Measurements from ENCODE around the gene CHMP1B. TPM values are rescaled to one million over a fixed set of nuclear protein-coding genes. Genes with fewer than 3 reads are reported as not detected.

Gene CHMP1B
- polyA plus RNA-seq, 1 experiment = 32.6 TPM

- ChIA-PET CTCF (interaction anchor here (0.7 to 0.9 kb wide), 2 partner anchors 99 to 894 kb away, joined by 3 read pairs; no protein-coding TSS in a partner anchor), POLR2A (no interaction called here)
- no peak overlapping the region for H3K4me3 ChIP-seq (ENCODE audit: low read depth, low read length)
- H3K27me3 ChIP-seq (ENCODE audit: control insufficient read depth, insufficient read depth, low read length) = no peaks in the 10 kb centered on the region
- DNase-seq (ENCODE audit: low read depth, low spot score) = no peak
- H3K27ac ChIP-seq (ENCODE audit: low read depth, low read length) = no peak overlapping the region
- H3K9me3 ChIP-seq (ENCODE audit: control insufficient read depth, insufficient read depth, low read length) = no peaks in the 10 kb centered on the region
- TF ChIP-seq CTCF (IDR thresholded peaks at IDR 0.05; ENCODE audit: low read depth, low read length) = no peak
Observed at GRCh38 chr18:11831921-11832320, 19.3 kb upstream of the CHMP1B start.

GRCh38 chr18:11834772-11835171 is 16.4 kb upstream of the CHMP1B start:
- Histone ChIP-seq H3K4me3 (ENCODE audit: low read depth, low read length) (no peak overlapping the region), H3K27ac (ENCODE audit: low read depth, low read length) (no peak overlapping the region), H3K9me3 (ENCODE audit: control insufficient read depth, insufficient read depth, low read length) (no peaks in the 10 kb centered on the region), H3K27me3 (ENCODE audit: control insufficient read depth, insufficient read depth, low read length) (no peaks in the 10 kb centered on the region)
- ChIA-PET POLR2A (no interaction called here), CTCF (interaction anchor here (0.6 to 0.7 kb wide), 2 partner anchors 20 to 102 kb away, joined by 3 to 8 read pairs; no protein-coding TSS in a partner anchor)
- no peak for DNase-seq (ENCODE audit: low read depth, low spot score)
- TF ChIP-seq CTCF (IDR thresholded peaks at IDR 0.05; ENCODE audit: low read depth, low read length) = no peak

GRCh38 chr18:11839556-11839955 is 11.7 kb upstream of the CHMP1B start:
- no peaks in the 10 kb centered on the region for H3K9me3 ChIP-seq (ENCODE audit: control insufficient read depth, insufficient read depth, low read length)
- TF ChIP-seq CTCF (IDR thresholded peaks at IDR 0.05; ENCODE audit: low read depth, low read length) = no peak
- H3K27me3 ChIP-seq (ENCODE audit: control insufficient read depth, insufficient read depth, low read length) = no peaks in the 10 kb centered on the region
- DNase-seq (ENCODE audit: low read depth, low spot score) = no peak
- H3K4me3 ChIP-seq (ENCODE audit: low read depth, low read length) = no peak overlapping the region
- ChIA-PET POLR2A (no interaction called here), CTCF (interaction anchor here (0.9 to 1.1 kb wide), 2 partner anchors 107 to 110 kb away, joined by 3 to 5 read pairs; no protein-coding TSS in a partner anchor)
- H3K27ac ChIP-seq (ENCODE audit: low read depth, low read length) = no peak overlapping the region

- no peak overlapping the region for H3K4me3 ChIP-seq (ENCODE audit: low read depth, low read length)
- H3K9me3 ChIP-seq (ENCODE audit: control insufficient read depth, insufficient read depth, low read length) = no peaks in the 10 kb centered on the region
- H3K27ac ChIP-seq (ENCODE audit: low read depth, low read length) = no peak overlapping the region
- TF ChIP-seq CTCF (IDR thresholded peaks at IDR 0.05; ENCODE audit: low read depth, low read length) = no peak
- DNase-seq (ENCODE audit: low read depth, low spot score) = no peak
- ChIA-PET CTCF (interaction anchor here (0.9 to 1.1 kb wide), 2 partner anchors 108 to 111 kb away, joined by 3 to 5 read pairs; no protein-coding TSS in a partner anchor), POLR2A (no interaction called here)
- no peaks in the 10 kb centered on the region for H3K27me3 ChIP-seq (ENCODE audit: control insufficient read depth, insufficient read depth, low read length)
Observed at GRCh38 chr18:11840493-11840892, 10.7 kb upstream of the CHMP1B start.

GRCh38 chr18:11842562-11842961 is 8.7 kb upstream of the CHMP1B start:
- H3K27ac ChIP-seq (ENCODE audit: low read depth, low read length) = no peak overlapping the region
- TF ChIP-seq CTCF (IDR thresholded peaks at IDR 0.05; ENCODE audit: low read depth, low read length) = no peak
- no peaks in the 10 kb centered on the region for H3K9me3 ChIP-seq (ENCODE audit: control insufficient read depth, insufficient read depth, low read length)
- ChIA-PET CTCF (interaction anchor here (0.6 kb wide), 2 partner anchors 74 to 429 kb away, joined by 3 read pairs; no protein-coding TSS in a partner anchor), POLR2A (no interaction called here)
- no peaks in the 10 kb centered on the region for H3K27me3 ChIP-seq (ENCODE audit: control insufficient read depth, insufficient read depth, low read length)
- DNase-seq (ENCODE audit: low read depth, low spot score) = no peak
- no peak overlapping the region for H3K4me3 ChIP-seq (ENCODE audit: low read depth, low read length)

All from AG04450 (cell line).